T-helper 2 cell (primary cell): ENCODE measurements around the gene FCER1G.
"Not testable (repeated sequence)": the region's sequence is repeated elsewhere in the genome, so short reads cannot be mapped to it uniquely, and the experiment has no call there.

Experiments used
- DNase-seq, 5 experiments: peaks; one replicate each; pipeline versions ENCODE4 v3.0.0 to v3.0.0-alpha.2; 2012 to 2022

Gene FCER1G

GRCh38 chr1:161207173-161207572 is 7.9 kb upstream of the FCER1G start:
- DNase-seq: no peak

- DNase-seq: peak; percentile 21 to 71 (median 49)
Observed at GRCh38 chr1:161209790-161210409, 5.2 kb upstream of the FCER1G start.

DNA sequence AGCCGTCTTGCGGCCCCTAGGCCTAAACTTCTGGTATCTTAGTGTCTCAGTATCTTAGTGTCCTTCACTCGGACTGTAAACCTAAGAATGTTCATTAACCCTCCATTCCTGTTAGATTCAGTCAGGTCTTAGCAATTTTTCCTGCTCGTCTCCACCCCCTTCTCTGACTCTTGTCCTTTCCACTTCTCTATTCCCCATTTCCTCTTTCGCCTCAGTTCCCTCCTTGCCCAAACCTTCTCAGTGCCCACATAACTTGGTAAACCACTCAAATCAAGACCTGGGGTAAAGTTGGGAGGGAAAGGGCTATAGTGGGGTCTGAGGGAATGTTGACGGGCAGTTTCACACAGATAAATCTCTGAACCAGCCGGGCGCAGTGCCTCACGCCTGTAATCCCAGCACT is 726 bp upstream of the FCER1G start:
- no peak for DNase-seq

GRCh38 chr1:161216945-161217712 is 2.0 kb downstream of the FCER1G start:
- DNase-seq: no peak

GRCh38 chr1:161217831-161218230 is 2.7 kb downstream of the FCER1G start:
- DNase-seq: no peak

DNA sequence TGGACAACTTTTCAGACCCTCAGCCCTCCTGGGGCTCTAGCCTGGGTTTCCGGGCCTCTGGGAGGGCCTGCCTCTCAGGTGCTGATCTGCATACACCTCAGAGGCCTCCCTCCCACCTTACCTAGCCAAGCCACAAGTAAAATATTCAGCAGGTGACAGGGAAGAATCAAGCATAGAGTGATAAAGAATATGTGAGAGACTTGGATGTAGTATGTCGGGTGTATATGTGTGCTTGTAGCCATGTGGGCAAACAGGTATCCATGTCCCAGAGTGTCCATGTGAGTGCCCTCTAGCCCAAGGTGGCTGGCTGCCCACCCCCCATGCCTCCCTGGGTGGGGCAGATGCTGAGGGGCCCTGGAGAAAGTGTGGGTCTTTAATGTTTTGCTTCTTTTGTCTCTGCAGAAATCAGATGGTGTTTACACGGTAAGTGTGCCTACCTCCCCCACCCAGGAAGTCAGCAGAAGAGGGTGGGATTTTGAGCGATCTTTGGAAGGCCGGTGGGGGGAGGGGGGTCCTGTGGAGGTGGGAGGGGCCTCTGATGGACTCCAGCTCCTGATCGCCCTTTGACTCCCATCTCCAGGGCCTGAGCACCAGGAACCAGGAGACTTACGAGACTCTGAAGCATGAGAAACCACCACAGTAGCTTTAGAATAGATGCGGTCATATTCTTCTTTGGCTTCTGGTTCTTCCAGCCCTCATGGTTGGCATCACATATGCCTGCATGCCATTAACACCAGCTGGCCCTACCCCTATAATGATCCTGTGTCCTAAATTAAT is 3.4 kb downstream of the FCER1G start:
- DNase-seq: no peak

- no peak for DNase-seq
Observed at GRCh38 chr1:161219078-161219892, 4.2 kb downstream of the FCER1G start.

DNA sequence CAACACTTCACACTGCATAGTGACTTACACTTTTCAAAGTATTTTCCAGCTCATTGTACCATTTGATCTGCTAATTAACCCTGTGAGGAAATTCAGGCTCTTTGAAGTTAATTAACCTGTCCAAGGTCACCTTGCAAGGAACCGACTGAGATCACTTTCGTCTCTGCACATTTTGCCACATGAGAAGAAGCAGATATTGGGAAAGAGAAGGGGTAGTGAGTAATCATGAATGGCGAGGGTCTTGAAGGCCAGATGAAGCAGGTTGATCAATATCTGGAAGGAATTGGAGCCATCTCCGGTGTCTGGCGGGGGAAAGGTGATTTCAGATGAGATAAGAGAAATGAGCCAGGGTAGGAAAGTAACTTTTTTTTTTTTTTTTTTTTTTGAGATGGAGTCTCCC is 4.9 kb downstream of the FCER1G start:
- no peak for DNase-seq

GRCh38 chr1:161222175-161223019 is 7.3 kb downstream of the FCER1G start:
- no peak for DNase-seq

- DNase-seq: no peak
Observed at GRCh38 chr1:161223805-161224694, 9.0 kb downstream of the FCER1G start.

DNA sequence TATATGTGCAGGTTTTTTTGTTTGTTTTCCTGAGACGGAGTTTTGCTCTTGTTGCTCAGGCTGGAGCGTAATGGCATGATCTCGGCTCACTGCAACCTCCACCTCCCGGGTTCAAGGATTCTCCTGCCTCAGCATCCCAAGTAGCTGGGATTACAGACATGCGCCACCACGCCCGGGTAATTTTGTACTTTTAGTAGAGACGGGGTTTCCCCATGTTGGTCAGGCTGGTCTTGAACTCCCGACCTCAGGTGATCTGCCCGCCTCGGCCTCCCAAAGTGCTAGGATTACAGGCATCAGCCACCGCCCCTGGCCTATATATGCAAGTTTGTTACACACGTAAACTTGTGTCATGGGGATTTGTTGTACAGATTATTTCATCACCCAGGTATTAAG is 9.6 kb downstream of the FCER1G start:
- DNase-seq: not testable (repeated sequence)

DNA sequence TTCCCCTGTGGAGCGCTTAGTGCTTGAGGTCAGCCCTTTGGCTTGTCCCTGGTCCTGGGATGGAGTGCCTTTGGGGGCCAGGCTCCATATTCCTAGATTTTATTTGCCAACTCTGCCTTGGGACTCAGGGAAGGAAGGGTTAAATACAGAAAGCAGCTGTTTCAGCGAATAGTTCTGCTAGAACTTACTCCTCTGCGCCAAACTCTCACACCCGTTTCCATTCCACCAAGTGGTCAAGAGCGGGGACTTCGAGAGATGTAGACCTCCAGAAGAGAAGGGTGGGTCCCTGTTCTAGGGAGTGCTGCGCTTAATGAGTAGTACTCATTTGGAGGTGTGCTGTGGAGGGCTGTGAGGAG is 10.1 kb downstream of the FCER1G start:
- DNase-seq: no peak

DNA sequence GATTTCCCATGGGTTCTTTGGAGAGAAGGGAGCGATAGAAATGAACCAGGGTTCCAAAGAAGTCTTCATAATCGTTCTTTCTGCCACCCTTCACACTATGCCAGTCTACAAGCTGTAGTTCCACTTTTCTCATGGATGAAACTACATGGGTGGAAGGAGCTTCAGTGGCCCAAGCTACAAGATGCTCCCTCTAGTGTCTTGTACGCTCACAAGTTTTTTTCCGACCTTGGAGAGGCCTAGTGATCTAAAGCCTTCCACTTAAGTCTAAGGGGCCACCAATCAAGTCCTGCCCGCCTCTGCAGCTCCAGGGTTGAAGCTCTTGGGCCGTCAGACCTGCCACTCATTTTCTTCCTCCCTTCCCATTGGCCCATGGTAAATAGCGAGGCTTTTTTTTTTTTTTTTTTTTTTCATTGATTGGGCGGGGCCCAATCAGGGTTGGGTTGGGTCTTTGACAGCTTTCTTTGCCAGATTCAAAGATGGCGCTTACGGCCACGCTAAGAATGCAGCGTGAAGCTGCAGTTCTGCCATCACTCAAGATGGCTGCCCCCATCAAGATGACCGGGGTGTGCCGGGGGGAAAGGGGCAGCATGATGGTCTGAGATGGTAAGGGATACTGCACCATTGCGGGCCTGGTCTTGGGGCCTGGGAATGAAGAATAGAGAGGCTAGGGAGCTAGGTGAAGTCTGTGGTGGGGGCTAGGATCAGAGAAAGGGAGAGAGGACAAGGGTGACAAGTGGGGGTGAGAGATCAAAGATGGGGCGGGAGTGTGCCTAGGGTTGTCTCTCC is 10.6 kb downstream of the FCER1G start, which contains the start of gene TOMM40L:
TSS of gene TOMM40L (plus strand) at position 527 of the 786 bp plus-strand sequence. CDS start 430 bp downstream, outside the sequence.
- peak; percentile 62 to 100 (median 81) for DNase-seq

DNA sequence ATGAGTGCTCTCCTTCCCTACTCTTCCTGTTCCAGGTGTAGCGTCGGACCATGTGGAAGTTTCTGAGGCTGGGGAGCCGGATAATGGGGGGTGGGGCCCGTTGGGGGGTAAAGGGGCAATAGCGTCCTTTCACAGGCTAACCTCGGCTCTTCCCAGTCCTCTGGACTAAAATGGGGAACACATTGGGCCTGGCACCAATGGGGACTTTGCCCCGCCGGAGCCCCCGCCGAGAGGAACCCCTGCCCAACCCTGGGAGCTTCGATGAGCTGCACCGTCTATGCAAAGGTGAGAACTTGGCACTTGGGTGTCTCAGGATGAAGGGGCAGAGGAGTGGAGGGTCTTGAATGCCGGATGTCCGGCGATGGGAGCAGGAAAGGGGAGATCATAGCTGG is 11.2 kb downstream of the FCER1G start:
- no peak for DNase-seq

DNA sequence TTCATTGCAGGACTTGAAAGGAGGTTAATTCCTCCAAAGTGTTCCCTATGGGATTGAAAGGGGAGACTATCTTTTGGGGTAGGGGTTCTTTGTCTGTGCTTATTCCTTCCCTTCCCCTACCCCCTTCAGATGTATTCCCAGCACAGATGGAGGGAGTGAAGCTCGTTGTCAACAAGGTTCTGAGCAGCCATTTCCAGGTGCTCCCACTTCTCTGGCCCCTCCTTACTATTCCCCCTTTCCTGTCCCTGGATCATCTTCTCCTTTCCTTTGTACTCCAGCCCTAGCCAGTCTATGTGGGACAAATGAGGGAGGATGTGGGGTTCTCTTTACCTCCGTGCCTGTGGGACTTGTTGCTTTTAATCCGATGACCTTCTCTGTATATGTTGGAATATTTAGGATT is 11.7 kb downstream of the FCER1G start:
- DNase-seq: no peak

DNA sequence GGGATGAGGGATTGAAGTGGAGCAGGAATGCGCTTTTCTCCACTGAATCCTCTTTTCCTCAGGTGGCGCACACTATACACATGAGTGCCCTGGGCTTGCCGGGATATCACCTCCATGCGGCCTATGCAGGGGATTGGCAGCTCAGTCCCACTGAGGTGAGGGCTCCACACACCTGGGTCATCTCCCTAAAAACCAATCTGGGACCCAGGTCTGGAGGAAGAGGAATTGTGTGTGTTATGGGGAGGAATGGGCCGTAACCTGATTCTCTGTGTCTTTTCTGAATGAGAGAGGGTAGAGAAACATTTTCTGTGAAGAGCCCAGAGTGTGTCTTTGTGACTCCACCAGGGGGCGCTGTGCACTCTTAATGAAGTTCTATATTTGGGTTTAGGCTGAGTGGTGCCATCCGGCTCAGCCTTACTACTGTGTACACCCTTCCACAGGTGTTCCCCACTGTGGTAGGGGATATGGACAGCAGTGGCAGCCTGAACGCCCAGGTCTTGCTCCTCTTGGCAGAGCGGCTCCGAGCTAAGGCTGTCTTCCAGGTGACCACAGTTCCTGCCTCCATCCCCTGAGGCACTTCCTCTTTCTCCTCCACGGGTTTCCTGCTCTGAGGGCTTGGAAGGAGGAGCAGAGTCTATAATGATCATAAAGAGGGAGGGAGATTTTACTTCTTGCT is 12.2 kb downstream of the FCER1G start:
- DNase-seq: peak; percentile 63 to 85 (median 81)

- no peak for DNase-seq
Observed at GRCh38 chr1:161228032-161228431, 12.9 kb downstream of the FCER1G start.

DNA sequence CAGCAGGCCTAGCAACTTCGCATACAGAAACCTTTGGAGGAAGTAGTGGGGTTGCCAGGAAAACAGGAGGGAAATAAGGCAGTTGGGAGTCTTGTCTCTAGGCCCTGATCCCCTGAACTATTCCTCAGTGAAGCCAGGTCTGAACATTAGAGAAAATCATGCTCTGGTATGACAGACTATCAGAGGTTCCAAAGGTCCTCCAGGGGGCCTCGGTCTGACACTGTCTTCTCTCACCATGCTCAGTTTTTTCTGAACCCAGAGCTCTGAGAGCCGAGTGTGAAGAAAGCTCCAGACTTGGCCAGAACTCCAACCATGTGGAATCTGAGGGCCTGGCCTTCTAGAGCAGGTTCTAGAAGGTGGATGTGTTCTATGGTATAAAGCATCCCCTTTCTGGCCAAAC is 14.8 kb downstream of the FCER1G start:
- DNase-seq: peak in 1 of 5 experiments; percentile 10

- DNase-seq: no peak
Observed at GRCh38 chr1:161230762-161231161, 15.7 kb downstream of the FCER1G start.
